Measurements from ENCODE around the gene IL10RB. TPM values are rescaled to one million over a fixed set of nuclear protein-coding genes. Genes with fewer than 3 reads are reported as not detected.

IL10RB gene
- total and polyA plus RNA-seq, 10 of the 15 experiments (the other 5 are each of a cell fraction or from before 2014, with no cell fraction given), result 15.0 to 55.1 (median 34.9) TPM

DNA sequence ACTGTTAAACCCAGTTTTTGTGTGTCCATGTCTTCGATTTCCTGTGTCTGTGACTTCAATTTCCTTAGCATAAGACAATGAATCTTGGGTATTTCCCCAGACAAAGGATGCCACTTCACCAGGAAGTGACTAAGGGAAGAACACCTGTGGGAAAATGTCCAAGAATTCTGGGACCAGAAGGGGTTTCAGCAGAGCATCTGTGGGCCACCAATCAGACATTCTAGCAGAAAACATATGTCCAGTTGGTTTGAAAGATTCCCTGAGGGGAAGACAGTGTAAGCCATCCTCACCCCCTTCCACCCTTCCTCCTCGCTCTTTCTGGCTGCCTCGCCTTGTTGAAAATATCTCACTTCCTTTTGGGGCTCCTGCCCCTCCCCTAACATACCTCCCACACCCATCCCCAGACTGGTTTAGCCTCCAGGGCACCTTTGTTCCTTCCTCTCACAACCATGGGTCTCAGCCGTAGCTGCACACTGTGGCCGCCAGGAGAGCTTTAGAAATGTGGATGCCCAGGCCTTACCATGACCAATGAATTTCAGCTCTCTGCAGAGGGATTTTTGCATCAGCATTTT lies 33.1 kb downstream of the IL10RB start:
- peak overlapping the region; percentile 26; the same call in 1 of the 2 replicates for H3K9ac ChIP-seq (ENCODE audit: control insufficient read depth, insufficient read depth, low read length)
- H4K20me1 ChIP-seq (ENCODE audit: control insufficient read depth, insufficient read depth), result no peaks in the 10 kb centered on the region
- ChIA-PET POLR2A (interaction anchor here (0.6 to 0.9 kb wide), 2 partner anchors 28 to 48 kb away, joined by 3 read pairs; no protein-coding TSS in a partner anchor), SMC1A (ENCODE audit: uncharacterized antibody, unreplicated experiment) (interaction anchor here (1.1 to 1.6 kb wide), 4 partner anchors 9 to 65 kb away, joined by 3 to 6 read pairs (median 4); partner anchors contain the start of gene IFNAR1), RAD21 (ENCODE audit: unreplicated experiment) (interaction anchor here (0.8 to 1.9 kb wide), 4 partner anchors 33 to 94 kb away, joined by 3 to 6 read pairs (median 6); partner anchors contain the start of gene IL10RB), CTCF (interaction anchor here (1.4 to 2.0 kb wide), 4 partner anchors 25 to 146 kb away, joined by 3 to 8 read pairs (median 4); partner anchors contain the start of gene IFNAR1)
- no peaks in the 10 kb centered on the region for H3K27me3 ChIP-seq (replicated peaks in 1 of 2; ENCODE audit: control insufficient read depth in 2 of 2, insufficient read depth in 2 of 2, low read length in 1 of 2)
- no peak overlapping the region for H3K4me3 ChIP-seq
- in situ Hi-C loops (cut with MboI), result no loop called here
- H3K27ac ChIP-seq (ENCODE audit: control insufficient read depth, insufficient read depth), result peak overlapping the region; percentile 62
- H3K36me3 ChIP-seq (ENCODE audit: control insufficient read depth in 2 of 2, insufficient read depth in 2 of 2, low read length in 1 of 2), result peaks cover 2 to 3% of the 10 kb centered on the region in 2 experiments; a peak in 3 of 4 replicates
- intact Hi-C loops (cut with micrococcal nuclease; ENCODE audit: unreplicated experiment), result no loop called here
- H3K4me1 ChIP-seq (ENCODE audit: control insufficient read depth, insufficient read depth, low read length), result peaks cover 35% of the 10 kb centered on the region
- peak; percentile 87 for ATAC-seq
- no peaks in the 10 kb centered on the region for H3K79me2 ChIP-seq (ENCODE audit: control insufficient read depth, insufficient read depth, low read length)
- no TSS peak for BruUV-seq (replicated peaks)
- no peak for FAIRE-seq
- DNase-seq (ENCODE audit: low read depth, low spot score), result peak; percentile 25
- peak overlapping the region; percentile 79 for H2AFZ ChIP-seq (ENCODE audit: control insufficient read depth, low read depth, low read length)
- H3K9me3 ChIP-seq (replicated peaks; ENCODE audit: control insufficient read depth, insufficient read depth, low read length), result no peaks in the 10 kb centered on the region
- 25% methylated on average over 5 of the region's 5 CpGs for WGBS (ENCODE audit: insufficient coverage, insufficient replicate concordance, low lambda C conversion rate, missing lambda C conversion rate)
- H3K4me2 ChIP-seq (ENCODE audit: control insufficient read depth, insufficient read depth), result peak overlapping the region; percentile 66
- no peak for TF ChIP-seq RCOR1 (conservative IDR thresholded peaks at IDR 0.05; ENCODE audit: low read depth, low read length)
- 0 out of 2 replicates have a peak, but pooled peaks have one; percentile 6 for TF ChIP-seq SMC3 (IDR thresholded peaks at IDR 0.05; ENCODE audit: borderline replicate concordance, low read length)
- TF ChIP-seq EP300 (IDR thresholded peaks at IDR 0.05; ENCODE audit: borderline replicate concordance in 1 of 2, control insufficient read depth in 1 of 2, low read depth in 2 of 2, low read length in 2 of 2), result no peak
- TF ChIP-seq CUX1 (IDR thresholded peaks at IDR 0.05; ENCODE audit: insufficient replicate concordance, low read depth, low read length), result no peak
- peak; percentile 54 for TF ChIP-seq EED (IDR thresholded peaks at IDR 0.05; ENCODE audit: low read depth)
- TF ChIP-seq ETV6 (conservative IDR thresholded peaks at IDR 0.05 in 1 of 2, IDR thresholded peaks at IDR 0.05 in 1 of 2; ENCODE audit: borderline replicate concordance in 1 of 2, low read depth in 1 of 2), result peak in 1 of 2 experiments; percentile 13; a peak in 1 of 4 replicates
- no peak for TF ChIP-seq CBX3 (IDR thresholded peaks at IDR 0.05; ENCODE audit: borderline replicate concordance, low read depth)
- 0 out of 2 replicates have a peak, but pooled peaks have one; percentile 10 for TF ChIP-seq RAD21 (IDR thresholded peaks at IDR 0.05; ENCODE audit: insufficient read depth, low read depth, low read length)
- no peak for TF ChIP-seq MLLT1 (IDR thresholded peaks at IDR 0.05)
- no peak for TF ChIP-seq SMARCA5 (IDR thresholded peaks at IDR 0.05)
- TF ChIP-seq RUNX3 (IDR thresholded peaks at IDR 0.05; ENCODE audit: low read length), result no peak
- TF ChIP-seq, protein P1, sequence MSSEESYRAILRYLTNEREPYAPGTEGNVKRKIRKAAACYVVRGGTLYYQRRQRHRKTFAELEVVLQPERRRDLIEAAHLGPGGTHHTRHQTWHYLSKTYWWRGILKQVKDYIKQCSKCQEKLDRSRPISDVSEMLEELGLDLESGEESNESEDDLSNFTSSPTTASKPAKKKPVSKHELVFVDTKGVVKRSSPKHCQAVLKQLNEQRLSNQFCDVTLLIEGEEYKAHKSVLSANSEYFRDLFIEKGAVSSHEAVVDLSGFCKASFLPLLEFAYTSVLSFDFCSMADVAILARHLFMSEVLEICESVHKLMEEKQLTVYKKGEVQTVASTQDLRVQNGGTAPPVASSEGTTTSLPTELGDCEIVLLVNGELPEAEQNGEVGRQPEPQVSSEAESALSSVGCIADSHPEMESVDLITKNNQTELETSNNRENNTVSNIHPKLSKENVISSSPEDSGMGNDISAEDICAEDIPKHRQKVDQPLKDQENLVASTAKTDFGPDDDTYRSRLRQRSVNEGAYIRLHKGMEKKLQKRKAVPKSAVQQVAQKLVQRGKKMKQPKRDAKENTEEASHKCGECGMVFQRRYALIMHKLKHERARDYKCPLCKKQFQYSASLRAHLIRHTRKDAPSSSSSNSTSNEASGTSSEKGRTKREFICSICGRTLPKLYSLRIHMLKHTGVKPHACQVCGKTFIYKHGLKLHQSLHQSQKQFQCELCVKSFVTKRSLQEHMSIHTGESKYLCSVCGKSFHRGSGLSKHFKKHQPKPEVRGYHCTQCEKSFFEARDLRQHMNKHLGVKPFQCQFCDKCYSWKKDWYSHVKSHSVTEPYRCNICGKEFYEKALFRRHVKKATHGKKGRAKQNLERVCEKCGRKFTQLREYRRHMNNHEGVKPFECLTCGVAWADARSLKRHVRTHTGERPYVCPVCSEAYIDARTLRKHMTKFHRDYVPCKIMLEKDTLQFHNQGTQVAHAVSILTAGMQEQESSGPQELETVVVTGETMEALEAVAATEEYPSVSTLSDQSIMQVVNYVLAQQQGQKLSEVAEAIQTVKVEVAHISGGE (CRISPR knock-in tag; IDR thresholded peaks at IDR 0.05), result no peak
